ENCODE measurements around the gene ASAP2.

Gene ASAP2

DNA sequence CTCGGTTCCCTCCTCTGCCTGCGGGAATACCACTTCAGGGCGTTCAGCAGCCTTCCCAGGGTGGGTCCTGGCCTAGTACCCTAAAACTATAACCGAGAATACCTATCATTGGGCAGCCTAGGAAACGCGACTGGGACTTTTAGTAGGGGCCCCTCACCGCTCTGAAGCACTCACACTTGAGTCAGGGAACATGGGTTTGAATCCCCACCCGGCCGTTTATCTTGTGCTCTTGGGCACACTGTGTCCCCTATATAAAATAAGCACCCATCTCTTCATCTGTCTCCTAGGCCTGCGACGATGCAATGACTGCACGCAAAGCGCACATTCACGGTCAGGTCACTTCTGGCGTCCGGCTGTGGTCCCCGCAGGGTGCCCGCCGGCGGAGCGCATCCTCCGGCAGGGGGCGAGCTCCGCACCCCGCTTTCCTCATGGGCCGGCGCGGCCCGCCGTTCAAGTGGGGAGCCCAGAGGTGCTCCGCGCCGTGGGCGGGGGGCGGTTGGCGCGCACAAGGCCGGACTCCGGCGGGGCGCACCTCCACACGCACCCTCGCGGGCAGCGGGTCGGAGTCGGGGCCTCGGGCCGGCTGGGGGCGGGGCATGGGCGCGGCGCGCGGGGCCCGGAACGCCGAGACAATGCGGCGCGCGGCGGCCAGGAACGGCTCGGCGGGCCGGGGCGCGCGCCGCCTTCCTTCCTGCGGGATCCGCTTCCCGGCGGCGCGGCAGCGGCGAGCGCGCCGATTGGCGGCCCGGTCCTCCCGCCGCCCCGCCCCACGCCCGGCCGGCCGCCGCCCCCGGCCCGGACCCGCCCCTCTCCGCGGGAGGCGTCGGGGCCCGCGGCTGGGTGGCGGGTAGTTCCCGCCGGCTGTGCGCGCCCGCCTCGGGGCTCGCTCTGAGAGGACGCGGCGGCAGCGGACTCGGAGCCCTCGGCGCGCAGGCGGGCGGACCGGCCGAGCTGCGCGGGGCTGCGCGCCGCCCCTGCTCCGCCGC, at the start of gene ASAP2:
TSS of gene ASAP2 (plus strand) at position 850 of the 986 bp plus-strand sequence. CDS start 293 bp downstream, outside the sequence.
- H3K9me3 Mint-ChIP-seq (ENCODE audit: low read depth), result no peaks in the 10 kb centered on the region
- H3K4me3 Mint-ChIP-seq, result peak within 1 kb of the TSS; percentile 70
- H3K36me3 Mint-ChIP-seq, result no peaks in the 10 kb centered on the region
- no peak within 1 kb of the TSS for H3K27ac Mint-ChIP-seq
- peaks cover 36% of the 10 kb centered on the region for H3K27me3 Mint-ChIP-seq
- H3K4me1 Mint-ChIP-seq (ENCODE audit: low read depth), result peaks cover 6% of the 10 kb centered on the region

DNA sequence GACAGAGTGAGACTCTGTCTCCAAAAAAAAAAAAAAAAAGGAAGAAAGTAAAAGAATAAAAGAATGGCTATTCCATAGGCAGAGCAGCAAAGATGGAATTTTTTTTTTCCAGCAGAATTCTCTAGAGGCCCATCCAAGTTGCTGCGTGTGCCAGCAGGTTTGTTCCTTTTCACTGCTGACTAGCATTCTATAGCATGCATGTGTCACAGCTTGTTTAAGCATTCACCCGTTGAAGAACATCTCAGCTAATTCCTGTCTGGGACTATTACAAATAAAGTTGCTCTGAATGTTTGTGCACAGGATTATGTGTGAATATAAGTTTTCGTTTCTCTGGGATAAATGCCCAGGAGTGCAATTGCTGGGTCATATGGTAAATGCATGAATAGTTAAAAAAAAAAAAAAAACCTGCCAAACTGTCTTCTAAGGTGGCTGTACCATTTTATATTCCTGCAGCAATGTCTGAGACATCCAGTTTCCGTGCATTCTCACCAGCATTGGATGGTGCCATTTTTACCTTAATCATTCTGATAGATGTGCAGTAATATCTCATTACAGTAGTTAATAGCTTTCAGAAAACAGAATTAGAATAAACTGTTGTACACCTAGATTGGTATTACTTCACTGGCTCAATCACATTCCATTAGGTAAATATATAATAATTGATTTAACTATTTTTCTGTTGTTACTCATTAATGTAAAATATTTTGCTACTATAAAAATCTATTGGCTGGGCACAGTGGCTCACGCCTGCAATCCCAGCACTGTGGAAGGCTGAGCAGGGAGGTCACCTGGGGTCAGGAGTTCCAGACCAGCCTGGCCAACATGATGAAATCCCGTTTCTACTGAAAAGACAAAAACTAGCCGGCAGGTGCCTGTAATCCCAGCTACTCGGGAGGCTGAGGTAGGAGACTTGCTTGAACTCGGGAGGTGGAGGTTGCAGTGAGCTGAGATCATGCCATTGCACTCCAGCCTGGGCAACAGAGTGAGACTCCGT, 47.5 kb upstream of the ASAP2 start:
- H3K9me3 Mint-ChIP-seq (ENCODE audit: low read depth), result no peaks in the 10 kb centered on the region
- no peaks in the 10 kb centered on the region for H3K4me1 Mint-ChIP-seq (ENCODE audit: low read depth)
- H3K27ac Mint-ChIP-seq, result no peak overlapping the region
- H3K4me3 Mint-ChIP-seq, result no peak overlapping the region
- H3K27me3 Mint-ChIP-seq, result peaks cover 5% of the 10 kb centered on the region
- H3K36me3 Mint-ChIP-seq, result no peaks in the 10 kb centered on the region

DNA sequence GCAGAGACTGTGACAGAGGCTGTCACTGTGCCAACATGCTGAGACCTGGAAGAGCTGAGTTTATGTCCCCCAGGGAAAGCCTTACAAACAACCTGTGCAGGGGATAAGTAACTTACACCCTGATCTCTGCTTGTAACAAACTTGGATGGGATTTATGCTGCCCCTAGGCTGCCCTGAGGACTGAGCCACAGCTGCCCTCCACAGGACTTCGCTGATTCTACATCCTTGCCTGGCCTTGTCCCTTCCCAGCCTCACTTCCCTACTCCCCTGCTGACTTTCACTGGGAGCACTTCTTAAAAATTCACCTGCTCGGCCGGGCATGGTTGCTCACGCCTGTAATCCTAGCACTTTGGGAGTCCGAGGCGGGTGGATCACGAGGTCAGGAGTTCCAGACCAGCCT, 45.9 kb upstream of the ASAP2 start:
- no peak overlapping the region for H3K27ac Mint-ChIP-seq
- H3K9me3 Mint-ChIP-seq (ENCODE audit: low read depth), result no peaks in the 10 kb centered on the region
- no peaks in the 10 kb centered on the region for H3K36me3 Mint-ChIP-seq
- no peak overlapping the region for H3K4me3 Mint-ChIP-seq
- H3K27me3 Mint-ChIP-seq, result no peaks in the 10 kb centered on the region
- no peaks in the 10 kb centered on the region for H3K4me1 Mint-ChIP-seq (ENCODE audit: low read depth)

DNA sequence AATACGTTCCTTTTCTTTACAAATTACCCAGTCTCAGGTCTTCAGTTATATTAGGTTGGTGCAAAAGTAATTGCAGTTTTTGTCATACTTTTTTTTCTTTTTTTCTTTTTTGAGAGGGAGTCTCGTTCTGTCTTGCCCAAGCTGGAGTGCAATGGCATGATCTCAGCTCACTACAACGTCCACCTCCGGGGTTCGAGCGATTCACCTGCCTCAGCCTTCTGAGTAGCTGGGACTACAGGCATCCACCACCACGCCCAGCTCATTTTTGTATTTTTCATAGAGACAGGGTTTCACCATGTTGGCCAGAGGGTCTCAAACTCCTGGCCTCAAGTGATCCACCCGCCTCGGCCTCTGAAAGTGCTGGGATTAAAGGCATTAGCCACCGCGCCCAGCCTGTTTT, 43.8 kb upstream of the ASAP2 start:
- Mint-ChIP-seq H3K4me3 (no peak overlapping the region), H3K27ac (no peak overlapping the region), H3K36me3 (no peaks in the 10 kb centered on the region), H3K9me3 (ENCODE audit: low read depth) (no peaks in the 10 kb centered on the region), H3K4me1 (ENCODE audit: low read depth) (no peaks in the 10 kb centered on the region), H3K27me3 (no peaks in the 10 kb centered on the region)

GRCh38 chr2:9163306-9164111, 43.1 kb upstream of the ASAP2 start:
- Mint-ChIP-seq H3K27me3 (no peaks in the 10 kb centered on the region), H3K4me1 (ENCODE audit: low read depth) (no peaks in the 10 kb centered on the region), H3K27ac (no peak overlapping the region), H3K4me3 (no peak overlapping the region), H3K36me3 (no peaks in the 10 kb centered on the region), H3K9me3 (ENCODE audit: low read depth) (no peaks in the 10 kb centered on the region)

DNA sequence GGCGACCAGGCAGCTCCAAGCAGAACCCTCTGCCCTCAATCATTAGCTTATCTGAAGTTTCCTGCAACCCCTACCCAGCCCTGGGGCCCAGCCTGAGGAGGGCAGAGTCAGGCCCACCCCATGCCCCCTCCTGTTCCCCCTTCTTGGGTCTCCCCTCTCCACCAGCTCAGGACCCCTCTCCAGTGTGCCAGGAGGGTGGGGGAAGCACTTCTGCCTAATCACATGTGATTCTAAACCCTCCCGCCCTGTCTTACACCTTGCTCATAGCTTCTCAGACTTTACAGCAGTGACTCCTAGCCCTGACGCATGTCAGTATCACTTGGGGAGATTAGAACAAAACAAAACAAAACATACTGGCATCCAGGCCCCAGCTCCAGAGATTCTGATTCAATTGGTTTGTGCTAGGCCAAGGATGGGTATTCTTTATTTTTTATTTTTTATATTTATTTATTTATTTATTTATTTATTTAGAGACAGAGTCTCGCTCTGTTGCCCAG, 42.5 kb upstream of the ASAP2 start:
- Mint-ChIP-seq H3K4me3 (no peak overlapping the region), H3K4me1 (ENCODE audit: low read depth) (no peaks in the 10 kb centered on the region), H3K36me3 (no peaks in the 10 kb centered on the region), H3K27ac (no peak overlapping the region), H3K9me3 (ENCODE audit: low read depth) (no peaks in the 10 kb centered on the region), H3K27me3 (peaks cover 3% of the 10 kb centered on the region)

- H3K27me3 Mint-ChIP-seq, result peaks cover 3% of the 10 kb centered on the region
- H3K9me3 Mint-ChIP-seq (ENCODE audit: low read depth), result no peaks in the 10 kb centered on the region
- H3K4me1 Mint-ChIP-seq (ENCODE audit: low read depth), result no peaks in the 10 kb centered on the region
- H3K36me3 Mint-ChIP-seq, result no peaks in the 10 kb centered on the region
- H3K27ac Mint-ChIP-seq, result no peak overlapping the region
- H3K4me3 Mint-ChIP-seq, result no peak overlapping the region
Measured at GRCh38 chr2:9165625-9166024, 41.0 kb upstream of the ASAP2 start.

DNA sequence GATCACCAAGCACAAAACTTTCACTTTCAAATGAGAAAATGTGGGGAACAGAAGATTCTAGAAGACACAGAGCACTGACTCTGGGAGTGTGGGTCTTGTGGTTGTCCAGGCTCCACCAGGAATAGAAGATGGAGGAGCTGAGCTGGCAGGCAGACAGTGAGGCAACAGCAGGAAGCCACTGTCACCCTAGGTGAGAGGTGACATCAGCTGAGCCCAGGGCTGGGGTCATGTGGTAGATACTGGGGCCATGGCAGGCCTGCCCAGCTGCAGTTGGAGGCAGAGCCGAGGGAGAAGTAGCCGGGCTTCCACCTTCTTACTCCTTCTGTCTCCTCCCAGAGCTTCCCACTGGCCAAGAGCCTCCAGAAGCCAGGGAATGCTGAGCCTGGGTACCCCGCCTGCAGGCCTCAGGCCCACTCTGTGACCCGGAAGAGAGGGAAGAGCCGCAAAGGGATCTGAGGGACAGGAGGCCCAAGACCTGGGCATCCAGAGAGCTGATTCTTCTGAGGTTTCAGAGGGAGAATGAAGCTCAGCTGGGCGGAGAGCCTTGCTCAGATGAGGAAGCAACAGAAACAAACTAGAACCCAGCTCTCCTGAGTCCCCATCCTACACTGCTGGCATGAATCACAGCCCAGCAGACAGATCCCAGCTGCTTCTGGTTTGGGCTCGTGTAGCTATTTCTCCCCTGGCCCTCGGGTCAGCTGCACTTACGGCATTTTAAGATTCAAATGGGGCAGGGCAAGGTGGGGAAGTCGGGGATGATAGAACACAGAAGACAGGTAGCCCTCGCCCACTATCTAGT, 39.8 kb upstream of the ASAP2 start:
- Mint-ChIP-seq H3K4me1 (ENCODE audit: low read depth) (no peaks in the 10 kb centered on the region), H3K27me3 (peaks cover 8% of the 10 kb centered on the region), H3K27ac (no peak overlapping the region), H3K36me3 (no peaks in the 10 kb centered on the region), H3K4me3 (no peak overlapping the region), H3K9me3 (ENCODE audit: low read depth) (no peaks in the 10 kb centered on the region)

DNA sequence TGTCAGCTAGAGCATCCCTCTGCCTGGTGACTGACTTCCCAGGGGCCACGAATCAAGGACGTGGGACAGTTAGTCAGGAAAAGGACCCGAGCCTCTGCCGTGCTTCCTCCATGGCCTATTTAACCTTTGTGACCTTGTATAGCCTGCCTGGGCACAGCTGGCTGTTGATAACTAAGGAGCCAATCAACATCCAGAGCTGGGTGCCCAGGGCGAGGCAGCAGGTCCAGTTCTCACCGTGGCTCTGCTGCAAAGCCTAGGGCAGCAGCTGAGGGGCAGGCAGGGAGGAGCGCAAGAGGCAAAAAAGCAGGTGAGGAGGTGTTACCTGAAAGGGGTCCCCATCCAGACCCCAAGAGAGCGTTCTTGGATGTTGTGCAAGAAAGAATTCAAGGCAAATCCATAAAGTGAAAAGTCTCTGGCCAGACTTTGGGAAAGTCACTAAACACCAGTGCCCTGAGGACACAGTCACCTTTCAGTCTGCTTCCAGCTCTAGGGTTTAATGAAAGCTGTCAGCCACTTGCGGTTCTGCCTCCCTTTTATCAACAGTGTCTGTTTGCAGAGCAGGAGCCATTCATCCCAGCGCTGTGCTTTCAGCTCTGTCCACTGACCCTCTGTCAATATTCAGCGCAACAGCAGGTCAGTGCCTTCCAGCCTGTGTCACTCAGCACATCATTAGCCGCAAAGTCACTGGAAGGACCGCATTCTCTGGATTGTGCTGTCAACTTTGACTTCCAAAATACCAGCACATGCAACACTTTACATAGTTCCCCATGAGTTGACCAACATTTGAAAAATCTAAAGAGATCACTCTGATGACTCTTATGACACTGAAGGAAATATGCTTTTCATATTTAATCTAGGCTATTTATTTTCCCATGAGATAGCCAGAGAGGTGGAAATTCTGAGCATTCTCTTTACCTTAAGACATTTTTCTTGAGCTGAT, 38.6 kb upstream of the ASAP2 start:
- H3K36me3 Mint-ChIP-seq, result no peaks in the 10 kb centered on the region
- H3K4me3 Mint-ChIP-seq, result no peak overlapping the region
- H3K27me3 Mint-ChIP-seq, result peaks cover 11% of the 10 kb centered on the region
- no peaks in the 10 kb centered on the region for H3K9me3 Mint-ChIP-seq (ENCODE audit: low read depth)
- no peak overlapping the region for H3K27ac Mint-ChIP-seq
- H3K4me1 Mint-ChIP-seq (ENCODE audit: low read depth), result no peaks in the 10 kb centered on the region

GRCh38 chr2:9168821-9169221, 37.8 kb upstream of the ASAP2 start:
- Mint-ChIP-seq H3K27ac (no peak overlapping the region), H3K4me3 (no peak overlapping the region), H3K36me3 (no peaks in the 10 kb centered on the region), H3K9me3 (ENCODE audit: low read depth) (no peaks in the 10 kb centered on the region), H3K4me1 (ENCODE audit: low read depth) (no peaks in the 10 kb centered on the region), H3K27me3 (peaks cover 12% of the 10 kb centered on the region)

DNA sequence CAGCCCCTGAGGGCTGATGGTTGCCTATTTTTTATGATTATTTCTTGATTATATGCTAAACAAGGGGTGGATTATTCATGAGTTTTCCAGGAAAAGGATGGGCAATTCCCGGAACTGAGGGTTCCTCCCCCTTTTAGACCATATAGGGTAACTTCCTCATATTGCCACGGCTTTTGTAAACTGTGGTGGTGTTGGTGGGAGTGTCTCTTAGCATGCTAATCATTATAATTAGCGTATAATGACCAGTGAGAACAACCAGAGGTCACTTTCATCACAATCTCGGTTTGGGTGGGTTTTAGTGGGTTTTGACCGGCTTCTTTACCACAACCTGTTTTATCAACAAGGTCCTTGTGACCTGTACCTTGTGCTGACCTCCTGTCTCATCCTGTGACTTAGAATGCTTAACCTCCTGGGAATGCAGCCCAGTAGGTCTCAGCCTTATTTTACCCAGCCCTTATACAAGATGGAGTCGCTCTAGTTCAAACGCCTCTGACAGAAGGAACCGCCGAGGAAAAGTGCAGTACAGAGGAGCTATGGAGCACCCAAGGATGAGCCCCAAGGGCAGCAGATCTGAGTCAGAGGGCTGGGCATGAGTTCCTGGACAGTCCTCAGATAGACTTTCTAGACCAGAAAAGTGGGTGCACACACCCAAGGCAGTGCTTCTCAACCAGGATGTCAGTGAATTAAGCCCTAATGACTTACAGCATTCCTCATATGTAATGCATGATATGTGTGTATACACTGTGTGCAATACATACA, 37.1 kb upstream of the ASAP2 start:
- Mint-ChIP-seq H3K9me3 (ENCODE audit: low read depth) (no peaks in the 10 kb centered on the region), H3K27ac (no peak overlapping the region), H3K4me1 (ENCODE audit: low read depth) (no peaks in the 10 kb centered on the region), H3K4me3 (no peak overlapping the region), H3K27me3 (peaks cover 12% of the 10 kb centered on the region), H3K36me3 (no peaks in the 10 kb centered on the region)

DNA sequence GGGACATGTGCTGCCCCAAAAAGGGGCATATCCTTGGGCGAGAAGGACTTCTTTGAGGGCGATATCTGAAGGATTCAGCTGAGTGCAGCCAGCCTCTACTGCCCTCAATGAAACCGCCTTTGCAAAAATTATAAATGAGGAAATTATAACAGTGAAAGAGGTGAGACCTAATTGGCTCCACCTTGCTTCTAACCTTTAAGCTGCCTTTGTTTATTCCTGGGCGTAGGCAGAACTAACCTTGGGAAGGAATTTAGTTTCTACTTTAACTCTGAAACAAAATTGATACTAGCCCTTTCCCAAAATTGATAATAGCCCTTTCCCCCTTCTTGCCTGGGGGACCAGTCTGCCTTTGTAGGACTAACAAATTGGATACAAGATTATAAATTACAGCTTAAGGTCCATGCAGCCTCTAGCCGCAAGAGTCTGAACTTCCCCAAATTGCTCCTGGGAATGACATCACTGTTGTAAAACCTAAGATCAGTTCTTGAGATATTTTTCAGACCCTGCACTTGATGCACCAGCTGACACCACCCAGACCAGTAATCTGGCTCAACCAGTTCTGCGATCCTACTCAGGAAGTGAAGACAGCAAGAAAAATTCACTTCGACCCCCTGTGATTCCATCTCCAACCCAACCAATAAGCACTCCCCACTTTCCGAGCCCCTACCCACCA, 36.0 kb upstream of the ASAP2 start:
- H3K4me1 Mint-ChIP-seq (ENCODE audit: low read depth), result no peaks in the 10 kb centered on the region
- no peaks in the 10 kb centered on the region for H3K36me3 Mint-ChIP-seq
- H3K4me3 Mint-ChIP-seq, result no peak overlapping the region
- H3K27ac Mint-ChIP-seq, result no peak overlapping the region
- H3K9me3 Mint-ChIP-seq (ENCODE audit: low read depth), result no peaks in the 10 kb centered on the region
- H3K27me3 Mint-ChIP-seq, result peaks cover 12% of the 10 kb centered on the region

Measured in activated naive CD8-positive, alpha-beta T cell (primary cell).